Stimulated activated CD4-positive, alpha-beta T cell treated with anti-CD3 and anti-CD28 coated beads, Interleukin-1b, Interleukin-23, amount 100 ng/mL, for 48 hours (primary cell): ENCODE data around the gene MTX1.
A peak's percentile ranks its signal among the peaks of the same experiment; 100 is the strongest.
"Not testable (repeated sequence)": the region's sequence is repeated elsewhere in the genome, so short reads cannot be mapped to it uniquely, and the experiment has no call there.

Experiments used
- DNase-seq: peaks from one replicate; pipeline ENCODE4 v3.0.0-alpha.2; 2020

MTX1 gene

DNA sequence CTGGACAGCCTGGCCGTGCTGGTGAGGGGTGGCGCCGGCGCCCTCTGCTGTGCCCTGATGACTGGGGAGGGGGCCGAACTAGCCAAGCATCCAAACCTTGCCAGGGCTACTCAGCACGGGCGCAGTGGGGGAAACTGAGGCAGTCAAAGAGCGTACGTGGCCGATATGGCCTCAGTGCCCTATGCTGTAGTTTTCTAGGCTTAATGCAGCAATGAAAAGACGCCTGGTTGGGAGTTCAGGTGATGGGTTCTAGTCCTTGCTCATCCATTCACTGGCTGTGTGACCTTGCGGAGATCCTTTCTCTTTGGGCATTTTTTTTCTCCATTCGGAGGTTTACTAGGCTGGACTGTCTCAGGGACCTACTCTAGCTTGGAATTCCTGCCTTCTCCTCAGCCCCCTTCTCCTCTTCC is 822 bp downstream of the MTX1 start:
- no peak for DNase-seq

GRCh38 chr1:155210314-155211104 is 2.0 kb downstream of the MTX1 start:
- DNase-seq: no peak

DNA sequence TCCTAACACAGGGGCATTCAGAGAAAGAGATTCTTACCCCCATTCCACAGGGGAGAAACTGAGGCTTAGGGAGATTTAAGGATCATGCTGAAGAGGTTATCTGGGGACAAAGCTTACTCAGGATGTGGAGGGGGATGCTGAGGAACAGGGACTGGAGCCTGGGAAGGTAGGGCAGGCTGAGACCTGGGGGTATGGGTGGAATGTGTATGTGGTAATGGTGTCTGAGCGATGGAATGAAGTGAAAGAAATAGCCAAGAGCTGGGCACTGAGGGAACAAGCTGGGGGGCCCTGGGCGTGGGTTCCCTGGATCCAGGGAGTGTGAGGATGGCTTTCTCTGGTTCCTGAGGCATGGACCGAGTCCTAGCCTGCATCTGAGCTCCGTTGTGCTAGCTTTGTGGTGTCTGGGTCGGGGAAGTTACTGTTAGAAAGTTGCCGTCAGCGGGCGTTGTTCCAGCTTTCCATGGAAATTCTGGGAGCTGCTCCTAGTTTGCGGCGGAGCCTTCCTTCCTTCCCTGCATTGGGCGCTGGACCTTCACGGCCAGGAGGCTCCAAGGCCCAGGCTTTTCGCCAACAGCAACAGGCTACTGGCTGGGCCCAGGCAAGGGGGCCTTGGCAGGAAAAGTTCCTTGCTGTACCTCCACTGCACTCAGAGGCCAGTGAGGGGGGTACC is 3.0 kb downstream of the MTX1 start:
- not testable (repeated sequence) for DNase-seq

GRCh38 chr1:155212051-155212440 is 3.6 kb downstream of the MTX1 start:
- DNase-seq: not testable (repeated sequence)

GRCh38 chr1:155214702-155215101 is 6.2 kb downstream of the MTX1 start:
- DNase-seq: not testable (repeated sequence)

- DNase-seq: no peak
Measured at GRCh38 chr1:155218854-155219591, 10.5 kb downstream of the MTX1 start.

- no peak for DNase-seq
Measured at GRCh38 chr1:155219592-155220031, 11.1 kb downstream of the MTX1 start.

GRCh38 chr1:155220211-155220965 is 11.9 kb downstream of the MTX1 start:
- not testable (repeated sequence) for DNase-seq

GRCh38 chr1:155223047-155223446 is 14.6 kb downstream of the MTX1 start:
- DNase-seq: no peak

DNA sequence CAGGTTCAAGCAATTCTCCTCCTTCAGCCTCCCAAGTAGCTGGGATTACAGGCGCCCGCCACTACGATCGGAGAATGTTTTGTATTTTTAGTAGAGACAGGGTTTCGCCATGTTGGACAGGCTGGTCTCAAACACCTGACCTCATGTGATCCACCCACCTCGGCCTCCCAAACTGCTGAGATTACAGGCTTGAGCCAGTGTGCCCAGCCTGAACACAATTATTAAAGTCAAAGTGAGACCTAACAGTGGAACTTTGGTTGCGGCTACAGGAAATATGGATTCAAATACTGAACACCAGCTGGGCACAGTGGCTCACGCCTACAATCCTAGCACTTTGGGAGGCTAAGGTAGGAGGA is 16.9 kb downstream of the MTX1 start:
- not testable (repeated sequence) for DNase-seq

DNA sequence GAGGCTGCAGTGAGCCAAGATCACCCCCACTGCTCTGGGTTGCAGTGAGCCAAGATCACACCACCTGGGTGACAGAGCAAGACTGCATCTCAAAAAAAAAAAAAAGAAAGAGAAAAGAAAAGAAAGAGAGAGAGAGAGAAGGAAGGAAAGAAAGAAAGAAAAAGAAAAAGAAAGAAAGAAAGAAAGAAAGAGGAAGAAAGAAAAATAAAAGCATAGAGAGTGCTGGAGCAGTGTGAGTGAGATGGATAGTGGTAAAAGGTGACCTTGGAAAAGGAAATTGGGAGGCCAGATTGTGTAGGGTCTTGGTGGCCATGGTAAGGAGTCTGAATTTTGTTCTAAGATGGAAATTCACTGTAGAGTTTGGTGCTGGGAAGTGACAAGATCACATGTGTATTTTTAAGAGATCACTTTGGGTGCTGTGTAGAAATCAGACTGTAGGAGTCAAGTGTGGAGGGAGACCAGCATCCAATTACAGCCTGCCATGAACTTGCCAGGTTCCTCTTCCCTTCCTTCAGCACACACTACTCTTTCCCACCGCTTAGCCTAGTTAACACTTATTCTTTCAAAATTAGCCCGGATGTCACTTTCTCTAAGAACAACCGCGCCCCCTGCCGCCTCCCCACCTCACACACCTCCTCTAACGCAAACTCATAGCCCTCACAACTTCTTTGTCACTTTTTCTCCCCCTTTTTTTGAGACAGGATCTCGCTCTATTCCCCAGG is 17.9 kb downstream of the MTX1 start:
- peak; percentile 80 for DNase-seq

DNA sequence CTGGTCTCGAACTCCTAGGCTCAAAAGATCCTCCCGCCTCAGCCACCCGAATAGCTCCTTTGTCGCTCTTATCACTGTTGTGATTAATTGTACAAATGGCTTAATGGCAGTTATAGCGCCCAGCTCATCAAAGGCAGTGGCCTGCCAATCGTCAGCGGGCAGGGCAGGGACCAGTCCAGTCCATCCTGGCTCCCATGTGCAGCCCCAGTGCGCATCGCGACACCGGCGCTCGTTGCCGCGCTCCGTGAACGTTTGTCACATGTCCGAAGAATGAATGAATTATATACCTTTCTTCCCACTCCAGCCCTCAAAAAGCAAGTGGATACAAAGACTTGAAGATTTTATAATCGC is 18.4 kb downstream of the MTX1 start:
- DNase-seq: peak; percentile 57

GRCh38 chr1:155227261-155228095 is 19.0 kb downstream of the MTX1 start:
- peak; percentile 99 for DNase-seq

DNA sequence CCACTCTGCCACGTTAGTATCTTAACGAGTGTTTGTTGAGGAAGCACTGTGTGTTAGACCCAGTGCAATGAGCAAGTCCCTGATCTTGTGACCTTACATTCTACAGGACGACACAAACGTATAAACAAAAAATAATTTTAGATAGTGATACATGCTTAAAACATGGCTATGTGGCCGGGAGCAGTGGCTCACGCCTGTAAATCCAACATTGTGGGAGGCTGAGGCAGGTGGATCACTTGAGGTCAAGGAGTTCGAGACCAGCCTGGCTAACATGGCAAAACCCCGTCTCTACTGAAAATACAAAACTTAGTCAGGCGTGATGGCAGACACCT is 19.6 kb downstream of the MTX1 start:
- no peak for DNase-seq

DNA sequence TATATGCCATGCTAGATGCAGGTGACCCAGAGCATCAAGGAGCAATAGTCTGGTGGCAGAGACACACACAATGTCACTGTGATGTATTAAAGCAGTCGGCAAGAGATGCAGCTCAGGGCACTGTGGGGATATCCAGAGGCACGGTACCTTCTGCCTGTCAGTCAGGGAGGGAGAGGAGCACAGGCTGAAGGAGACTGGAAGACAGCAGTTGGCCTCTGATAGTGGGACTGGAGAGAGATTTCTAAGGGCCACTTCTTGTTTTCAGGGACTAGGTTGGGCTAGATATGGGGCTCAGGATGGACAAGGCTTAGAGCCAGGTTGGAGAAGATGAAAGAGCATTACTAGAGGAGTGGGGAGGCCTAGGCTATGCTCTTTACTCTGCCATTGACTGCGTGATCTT is 22.8 kb downstream of the MTX1 start:
- not testable (repeated sequence) for DNase-seq

- DNase-seq: not testable (repeated sequence)
Measured at GRCh38 chr1:155232001-155232978, 23.8 kb downstream of the MTX1 start.

DNA sequence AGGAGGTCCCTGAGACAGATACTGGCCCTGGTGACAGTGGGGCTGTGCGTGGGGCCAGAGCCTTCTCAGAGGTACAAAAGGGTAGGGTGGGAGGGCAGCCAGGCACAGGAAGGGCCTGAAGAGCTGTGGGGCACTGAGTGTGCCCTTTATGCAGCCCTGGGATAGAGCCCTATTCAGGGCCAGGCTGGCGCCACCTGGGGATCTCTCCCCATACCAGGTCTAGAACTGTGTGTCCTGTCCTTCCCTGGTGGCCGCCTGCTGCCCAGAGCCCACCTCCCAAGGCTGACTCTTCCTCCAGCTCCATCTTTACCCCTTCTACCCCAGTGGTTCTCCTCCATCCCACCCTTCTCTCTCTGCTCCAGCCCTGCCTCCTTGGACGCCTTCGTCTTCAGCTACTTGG is 25.0 kb downstream of the MTX1 start:
- DNase-seq: not testable (repeated sequence)

GRCh38 chr1:155235375-155235774 is 26.9 kb downstream of the MTX1 start:
- DNase-seq: not testable (repeated sequence)

DNA sequence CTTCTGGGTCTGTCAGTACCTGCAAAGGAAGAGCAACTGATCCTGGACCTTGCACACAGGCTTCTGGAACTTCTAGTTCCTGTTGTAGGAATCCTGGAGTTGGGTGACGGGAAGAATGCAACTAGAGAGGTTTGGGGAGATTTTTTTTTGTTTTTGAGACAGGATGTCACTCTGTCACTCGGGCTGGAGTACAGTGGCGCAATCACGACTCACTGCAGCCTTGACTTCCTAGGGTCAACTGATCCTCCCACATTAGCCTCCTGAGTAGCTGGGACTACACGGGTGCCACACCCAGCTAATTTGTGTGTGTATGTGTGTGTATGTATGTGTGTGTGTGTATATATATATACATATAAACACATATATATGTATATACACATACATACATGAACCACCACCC is 28.0 kb downstream of the MTX1 start:
- DNase-seq: no peak

DNA sequence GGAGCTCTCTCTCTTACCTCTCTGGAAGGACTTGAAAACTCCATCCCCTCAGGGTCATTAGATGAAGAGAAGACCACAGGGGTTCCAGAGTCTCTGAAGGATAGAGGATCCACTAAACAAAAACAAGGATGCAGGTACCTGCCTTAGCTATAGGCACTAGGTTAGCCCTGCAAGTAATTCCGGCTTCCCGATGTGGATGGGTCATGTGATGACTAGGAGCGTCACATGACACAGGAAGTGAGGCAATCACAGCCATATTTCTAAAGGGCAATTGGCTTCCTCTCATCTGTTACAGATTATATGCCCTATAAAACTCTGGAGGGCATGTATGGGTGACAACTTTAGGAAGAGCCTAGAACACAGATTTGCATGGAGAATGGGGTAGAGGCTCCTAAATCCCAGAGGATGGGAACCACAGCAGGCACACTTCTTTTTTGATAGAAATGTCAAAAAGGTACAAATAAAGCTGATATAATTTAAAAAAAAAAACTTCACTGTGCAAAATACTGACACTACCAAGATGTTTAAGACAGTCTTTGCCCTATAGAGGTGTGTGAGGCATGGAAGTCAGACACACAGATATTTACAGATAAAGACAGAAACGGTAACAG is 32.7 kb downstream of the MTX1 start:
- DNase-seq: peak; percentile 50
